HTR-8/SVneo (cell line): ENCODE measurements around the gene ZFP36L1.

Source experiments
- DNase-seq: peaks from one replicate; pipeline ENCODE4 v3.0.0; 2011; ENCODE audit warnings: low spot score, mixed read lengths; ENCODE audit not compliant: insufficient read length
- FAIRE-seq: peaks from 2 replicates; lab custom pipeline; 2011; peaks lifted over from hg19 to GRCh38; lab: Jason Lieb, UNC

The ZFP36L1 gene

DNA sequence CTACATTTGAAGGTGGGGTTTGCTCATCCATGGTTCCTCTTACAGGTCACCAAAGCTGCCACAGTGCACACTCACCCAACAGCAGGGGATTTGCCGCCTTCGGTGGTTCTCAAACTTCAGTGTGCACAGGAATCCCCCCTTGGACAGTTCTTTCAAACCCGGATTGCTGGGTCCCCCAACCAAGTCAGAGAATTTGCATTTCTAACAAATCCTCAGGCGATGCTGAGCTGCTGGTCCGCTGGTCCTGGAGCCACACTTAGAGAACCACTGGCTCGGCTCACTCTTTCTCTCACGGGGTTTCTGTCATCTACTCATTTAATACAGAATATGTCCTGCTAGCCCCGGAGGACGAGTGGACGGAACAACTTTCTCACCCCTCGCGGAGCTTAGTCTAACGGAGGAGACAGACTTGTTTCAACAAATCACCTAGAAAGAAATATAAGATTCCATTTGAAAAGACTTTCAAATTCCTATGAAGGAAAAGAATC is 24.1 kb upstream of the ZFP36L1 start:
- DNase-seq (no peak), FAIRE-seq (no peak)

DNA sequence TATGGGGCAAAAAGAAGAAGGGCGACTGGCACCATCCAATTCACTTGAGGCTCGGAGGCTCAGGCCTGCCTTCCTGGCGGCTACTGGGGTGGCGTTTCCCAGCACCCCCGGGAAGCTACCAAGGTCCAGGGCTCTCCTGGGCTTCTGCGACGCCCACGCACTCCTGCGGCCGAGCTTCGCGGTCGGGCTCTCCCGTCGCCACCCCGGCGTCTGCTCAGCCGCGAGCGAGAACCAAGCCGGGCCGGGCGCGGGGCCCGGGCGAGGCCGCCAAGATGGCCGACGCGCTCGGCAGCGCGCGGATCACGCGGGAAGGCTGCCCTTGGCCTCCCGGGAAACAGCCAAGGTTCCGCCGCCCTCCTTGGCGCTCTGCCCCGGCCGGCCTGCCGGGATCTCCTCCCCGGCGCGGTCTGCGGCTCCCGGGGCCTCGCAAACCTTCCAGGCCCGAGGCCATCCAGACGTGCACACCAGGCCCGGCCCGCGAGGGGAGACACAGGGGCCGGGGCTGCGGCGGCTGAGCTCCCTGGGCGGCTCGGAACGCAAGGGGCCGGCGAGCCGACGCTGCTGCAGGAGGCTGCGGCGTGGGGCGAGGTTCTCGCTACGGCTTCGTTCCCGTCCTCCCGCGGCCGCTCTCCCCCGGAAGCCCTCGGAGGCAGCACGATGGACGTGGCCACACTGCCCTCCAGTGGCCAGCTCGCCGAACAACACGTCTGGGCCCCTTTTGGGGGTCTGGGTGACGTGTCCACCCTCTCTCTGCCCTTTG is 23.5 kb upstream of the ZFP36L1 start:
- DNase-seq (peak; percentile 99), FAIRE-seq (peak; percentile 100)

DNA sequence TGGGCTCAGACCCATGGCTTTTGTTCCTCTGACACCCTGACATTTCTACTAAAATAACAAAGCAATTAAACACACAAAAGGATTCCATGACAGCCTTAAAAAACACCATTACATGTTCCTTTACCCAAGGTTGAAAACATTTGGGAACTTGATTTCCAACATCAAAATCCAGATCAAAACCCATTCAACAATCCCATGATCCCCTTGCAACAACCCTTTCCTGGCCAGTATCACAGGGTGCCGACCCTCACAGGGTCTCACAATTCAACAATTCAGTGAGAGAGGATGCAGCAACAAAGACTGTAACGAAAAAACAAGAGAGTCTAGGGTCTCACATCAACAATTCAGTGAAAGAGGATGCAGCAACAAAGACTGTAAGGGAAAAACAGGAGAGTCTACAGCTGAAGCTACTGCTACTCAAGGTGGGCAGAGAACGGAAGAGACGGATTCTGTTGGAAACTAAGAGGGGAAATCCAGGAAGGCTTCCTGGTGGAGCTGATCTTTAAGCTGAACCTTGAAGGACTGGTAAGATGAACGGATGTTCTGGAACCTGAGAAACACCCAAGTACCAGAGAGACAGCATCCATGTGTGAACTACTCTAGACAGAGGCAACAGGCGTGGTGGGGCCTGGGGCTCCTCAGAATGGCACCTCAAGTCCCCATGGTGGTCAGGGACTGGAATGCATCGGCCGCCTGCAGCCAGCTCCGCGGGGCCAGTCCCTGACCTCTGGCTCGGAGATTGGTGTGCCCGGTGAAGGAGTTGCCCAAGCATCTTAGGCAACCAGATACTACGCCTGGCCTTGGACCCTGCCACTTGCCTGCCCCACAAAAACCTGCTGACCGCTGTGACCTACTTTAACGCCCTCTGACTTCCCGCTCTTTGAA is 22.7 kb upstream of the ZFP36L1 start:
- FAIRE-seq (peak; percentile 4), DNase-seq (no peak)

DNA sequence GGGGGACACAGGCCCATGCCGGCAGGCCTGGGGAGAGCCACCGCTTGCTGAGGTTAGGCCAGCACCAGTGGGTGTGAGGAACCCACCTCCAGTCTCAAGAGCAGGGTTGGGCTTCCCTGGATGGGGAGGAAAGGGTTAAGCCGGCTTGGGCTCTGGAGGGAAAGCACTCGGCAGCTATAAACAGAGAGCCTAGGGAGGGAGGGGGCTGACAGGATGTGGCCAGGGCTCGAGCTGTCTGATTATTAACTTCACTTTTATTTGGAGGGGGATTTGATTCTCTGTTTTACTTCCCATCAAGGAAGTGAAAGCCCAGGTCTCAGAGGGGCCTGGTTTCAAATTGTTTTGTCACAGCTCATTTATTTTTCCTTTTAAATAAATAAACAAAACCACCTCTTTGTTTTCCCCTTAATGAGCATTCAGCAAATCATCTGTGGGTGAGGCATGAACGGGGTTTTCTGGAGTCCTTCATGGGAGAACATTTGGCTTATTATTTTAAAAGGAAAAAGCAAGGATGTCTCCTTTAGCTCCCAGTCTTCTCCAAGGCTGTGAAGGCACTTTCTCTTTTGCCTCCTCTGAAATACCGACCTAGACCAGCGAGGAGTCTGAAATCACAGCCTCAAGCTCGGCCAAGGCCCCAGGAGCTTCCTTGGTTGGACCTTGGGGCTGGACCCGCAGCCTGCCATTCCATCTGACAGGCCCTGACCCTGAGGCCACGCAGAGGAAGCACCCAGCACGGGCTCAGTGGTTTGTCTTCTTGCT is 21.9 kb upstream of the ZFP36L1 start:
- FAIRE-seq (peak; percentile 90), DNase-seq (no peak)

DNA sequence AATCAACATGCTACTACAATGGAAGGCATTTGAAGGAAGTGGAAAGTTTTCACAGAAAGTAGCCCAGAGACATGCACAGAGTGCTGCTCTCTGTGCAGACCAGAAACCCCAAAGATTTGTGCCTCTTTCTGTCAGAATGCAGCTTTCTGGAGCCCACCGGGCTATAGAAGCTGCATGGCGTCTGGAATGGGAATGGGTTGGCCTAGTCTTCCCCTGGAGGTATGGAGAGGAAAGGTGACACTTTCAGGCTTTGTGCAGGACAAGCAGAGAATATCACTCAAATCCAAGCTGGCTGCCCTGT is 21.3 kb upstream of the ZFP36L1 start:
- no peak for FAIRE-seq
- no peak for DNase-seq

DNA sequence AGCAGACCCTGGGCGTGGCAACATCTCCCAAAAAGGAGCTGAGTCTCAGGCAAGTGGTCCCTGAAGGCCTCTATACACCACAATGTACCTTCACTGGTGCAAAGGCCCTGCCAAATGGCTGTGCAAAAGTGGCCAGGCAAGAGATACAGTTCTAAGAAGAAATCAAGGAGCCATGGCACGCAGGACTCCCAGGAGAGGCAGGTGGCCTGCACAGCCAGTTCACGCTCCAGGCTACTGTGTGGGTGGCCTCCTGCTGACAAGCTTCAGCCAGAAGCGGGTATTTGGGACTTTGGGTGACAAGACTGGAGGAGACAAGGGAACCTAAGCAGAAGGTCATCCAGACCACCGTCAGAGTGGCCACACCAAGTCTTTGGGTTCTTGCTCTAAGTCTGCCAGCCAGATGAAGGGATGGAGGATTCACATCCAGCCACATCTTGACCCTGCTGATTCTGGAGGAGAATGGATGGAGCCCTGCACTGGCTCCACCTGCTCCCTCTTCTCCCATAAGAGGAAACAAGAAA is 20.5 kb upstream of the ZFP36L1 start:
- peak; percentile 44 for FAIRE-seq

DNA sequence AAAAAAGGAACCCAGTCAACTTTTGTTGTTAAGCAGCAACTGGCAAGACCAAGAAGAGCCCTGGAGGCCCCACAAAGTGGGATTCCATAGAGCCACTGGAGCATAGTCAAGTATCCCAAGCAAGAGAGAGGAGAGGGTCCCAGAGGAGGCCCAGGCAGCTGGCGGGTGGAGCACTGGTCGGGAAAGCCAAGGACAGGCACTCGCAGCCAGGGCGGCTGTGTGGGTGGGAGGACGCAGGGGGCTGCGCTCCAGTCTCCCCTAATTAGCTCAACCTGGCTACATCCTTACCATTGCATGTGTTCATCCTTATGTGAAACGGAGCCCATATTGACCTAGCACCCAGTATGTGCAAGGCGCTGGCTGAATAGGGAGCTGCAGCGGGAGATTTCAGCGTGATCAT is 18.3 kb upstream of the ZFP36L1 start:
- FAIRE-seq (peak; percentile 48), DNase-seq (no peak)

More for the DNA sequence above, 20.5 kb upstream of the ZFP36L1 start:
- no peak for DNase-seq

DNA sequence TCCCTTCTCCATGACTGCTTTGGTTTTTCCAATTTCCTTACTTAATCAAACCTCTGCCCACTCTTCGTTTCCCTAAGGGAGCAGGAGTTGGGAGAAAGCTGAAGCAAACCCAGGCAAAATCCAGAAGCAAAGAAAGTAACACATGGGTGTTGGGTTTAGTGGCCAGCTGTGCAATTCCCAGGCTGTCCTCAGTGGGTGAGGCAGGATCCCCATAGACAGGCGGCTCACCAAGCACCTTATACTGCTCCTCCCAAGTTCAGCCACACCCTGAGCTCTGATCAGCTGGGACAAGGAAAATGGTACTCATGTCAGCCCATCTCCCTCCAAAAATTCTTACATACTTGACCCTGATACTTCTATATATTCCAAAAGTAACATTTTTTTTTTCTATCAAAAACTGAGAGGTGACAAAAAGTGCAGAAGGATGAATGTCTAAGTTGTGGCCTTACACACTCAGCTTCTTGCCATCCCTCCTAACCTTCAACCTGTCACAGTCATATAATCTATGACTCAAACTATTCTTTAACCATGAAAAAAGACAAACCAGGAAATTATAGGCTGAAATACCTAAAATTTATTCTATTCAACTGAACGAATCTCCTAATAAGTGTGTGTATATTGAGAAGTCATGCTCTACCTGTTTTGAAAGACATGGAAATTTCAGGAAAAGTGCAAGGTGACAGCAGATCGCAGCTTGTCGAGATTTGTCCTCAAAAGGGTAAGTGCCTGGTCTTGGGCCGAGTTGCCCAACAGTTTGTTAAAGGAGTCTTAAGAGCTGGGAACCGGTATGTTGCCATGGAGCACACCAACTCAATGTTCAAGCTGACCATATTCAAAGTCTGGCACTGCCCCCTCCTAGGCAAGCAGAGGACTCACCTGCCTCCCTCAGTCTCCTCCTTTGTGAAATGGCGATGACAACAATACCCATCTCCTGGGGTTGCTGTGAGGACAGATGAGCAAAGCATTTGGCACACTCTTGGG is 17.6 kb upstream of the ZFP36L1 start:
- peak; percentile 72 for FAIRE-seq

DNA sequence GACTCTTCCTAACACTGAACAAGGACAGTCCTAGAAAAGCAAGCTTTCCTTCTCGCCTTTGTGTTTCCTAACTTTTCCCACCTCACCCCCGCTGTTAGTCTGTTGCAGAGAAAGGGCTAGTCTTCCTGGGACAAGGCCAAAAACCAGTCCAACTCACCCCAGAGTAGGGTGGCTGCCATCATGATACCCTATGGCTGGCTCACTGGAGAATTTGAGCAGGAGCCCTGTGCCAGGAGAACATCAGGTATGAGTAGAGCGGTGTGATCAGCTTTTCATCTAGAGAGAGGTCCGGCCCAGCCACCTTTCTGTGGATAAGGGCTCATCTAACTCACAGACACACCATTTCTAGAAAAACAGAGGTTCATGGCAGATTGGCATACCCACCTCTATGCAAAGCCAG is 16.7 kb upstream of the ZFP36L1 start:
- FAIRE-seq (peak; percentile 80), DNase-seq (no peak)

More for the DNA sequence above, 17.6 kb upstream of the ZFP36L1 start:
- no peak for DNase-seq

DNA sequence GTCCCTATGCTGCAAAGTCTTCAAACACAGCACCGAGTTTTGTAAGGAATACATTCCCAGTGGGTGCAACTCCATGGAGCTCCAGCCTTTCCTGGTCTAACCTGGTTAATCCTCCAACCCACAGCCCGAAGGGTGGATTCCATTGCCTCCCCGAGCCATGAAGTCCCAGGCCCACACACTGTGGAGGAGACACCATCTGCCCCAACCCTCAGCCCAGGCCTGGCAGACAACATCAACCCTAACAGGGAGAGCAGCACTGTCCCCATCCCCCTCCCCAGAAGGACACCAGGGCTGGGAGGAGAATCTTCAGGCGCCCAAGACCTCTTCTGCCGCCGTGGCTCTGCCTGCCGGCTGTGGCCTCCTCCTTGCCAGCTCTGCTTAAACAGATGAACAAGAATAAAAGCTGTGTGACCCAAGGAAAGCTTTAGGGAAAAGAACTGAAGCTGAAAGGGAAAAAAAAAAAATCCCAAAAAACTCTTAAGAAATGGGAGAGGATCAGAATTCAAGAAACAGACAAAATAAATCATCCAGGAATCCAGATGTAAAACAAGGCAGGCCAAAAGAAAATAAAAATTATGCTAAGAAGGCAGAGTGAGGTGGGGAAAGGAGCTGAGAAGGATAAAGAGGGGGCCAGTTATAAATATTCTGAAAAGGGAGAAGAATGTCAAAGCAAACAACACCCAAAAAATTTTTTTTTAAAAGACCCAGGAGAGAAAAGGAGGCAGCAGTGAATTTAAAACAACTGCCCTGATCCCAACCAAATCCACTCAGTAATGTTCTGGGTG is 16.0 kb upstream of the ZFP36L1 start:
- FAIRE-seq (peak; percentile 90), DNase-seq (no peak)

DNA sequence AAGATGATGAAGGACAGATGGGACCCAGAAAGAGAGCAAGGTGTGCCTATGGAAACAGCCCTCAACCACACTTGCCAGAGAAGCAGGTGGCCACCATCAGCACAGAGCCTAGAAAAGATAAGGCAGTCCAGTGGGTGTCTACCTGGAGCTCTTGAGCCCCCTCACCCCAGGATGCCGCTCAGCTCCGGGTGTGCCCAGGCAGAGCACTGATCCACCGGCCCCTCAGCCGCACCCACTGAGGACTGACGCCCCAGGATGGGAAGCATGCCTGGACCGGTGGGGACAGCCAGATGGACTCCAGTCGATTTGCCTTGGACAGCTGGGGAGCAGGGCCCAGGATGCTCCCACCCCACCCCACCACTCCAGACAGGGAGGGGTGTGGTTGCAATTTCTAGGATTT is 15.1 kb upstream of the ZFP36L1 start:
- FAIRE-seq (no peak), DNase-seq (no peak)

DNA sequence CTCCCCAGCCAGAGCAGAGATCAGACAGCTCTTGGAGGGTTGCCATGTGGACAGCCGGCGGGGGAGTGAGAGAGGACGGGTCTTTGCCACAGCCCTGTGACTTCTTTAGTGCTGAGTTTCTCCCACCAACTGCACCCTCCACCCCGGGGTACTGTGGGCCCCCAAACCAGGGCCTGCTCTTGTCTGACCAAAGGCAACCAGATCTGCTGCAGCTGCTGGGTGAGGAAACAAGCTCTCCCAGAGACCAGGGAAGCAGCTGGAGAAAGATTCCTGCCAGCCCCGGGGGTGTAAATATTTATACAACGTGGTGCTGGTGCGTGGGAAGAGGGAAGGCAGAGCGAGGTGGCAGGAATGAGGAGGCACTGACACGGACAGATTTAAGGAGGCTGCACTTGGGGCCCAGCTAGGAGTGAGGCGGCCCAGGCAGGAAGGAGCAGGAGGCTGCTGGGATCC is 14.3 kb upstream of the ZFP36L1 start:
- FAIRE-seq, result peak; percentile 97
- DNase-seq, result no peak

DNA sequence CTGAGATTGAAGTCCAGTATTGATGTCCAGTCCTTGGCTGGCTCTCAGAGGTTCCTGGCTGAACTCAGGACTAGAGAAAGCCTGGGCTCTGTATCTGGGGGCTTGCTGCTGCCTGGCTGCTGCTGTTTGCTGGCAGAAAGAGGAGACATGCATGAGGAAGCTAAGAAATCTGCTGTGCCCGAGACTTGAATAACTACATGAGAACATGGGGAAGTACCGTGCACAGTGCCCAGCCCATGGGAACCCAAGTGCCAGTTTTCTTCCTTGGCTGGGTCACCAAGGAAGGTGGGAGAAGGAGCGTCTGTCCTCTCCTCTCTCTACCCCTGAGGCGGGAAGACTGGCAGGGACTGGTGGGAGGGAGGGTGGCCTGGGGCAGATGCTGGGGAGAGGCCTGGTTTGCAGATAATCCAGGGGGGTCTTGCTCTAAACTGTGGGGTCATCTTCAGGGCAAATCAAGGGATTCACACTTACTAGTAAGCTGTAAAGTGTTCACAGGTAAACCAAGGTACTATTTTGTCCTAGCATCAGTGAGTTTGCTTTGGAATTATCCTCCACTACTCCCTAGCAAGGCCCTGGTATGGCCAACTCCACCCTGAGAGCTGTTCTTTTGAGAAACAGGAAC is 13.8 kb upstream of the ZFP36L1 start:
- FAIRE-seq, result no peak
- no peak for DNase-seq

DNA sequence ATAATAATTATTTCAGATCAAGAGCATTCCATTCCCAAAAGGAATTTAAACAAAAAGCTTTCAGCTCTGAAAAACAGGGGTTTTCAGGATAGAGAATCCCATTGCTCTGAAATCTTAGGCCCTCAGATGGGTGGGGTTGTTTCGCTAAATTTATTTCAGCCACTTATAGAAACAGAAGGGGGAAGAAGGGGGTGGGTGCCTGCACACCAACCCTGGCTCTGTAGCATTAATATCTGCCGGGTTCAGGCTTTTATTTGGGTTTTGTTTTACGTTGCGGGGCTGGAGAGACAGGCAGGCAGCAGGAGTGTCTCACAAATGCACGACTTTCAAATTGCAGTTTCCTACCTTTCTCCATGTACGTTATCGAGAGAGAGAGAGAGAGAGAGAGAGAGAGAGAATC is 12.5 kb upstream of the ZFP36L1 start:
- FAIRE-seq, result no peak
- DNase-seq, result no peak

DNA sequence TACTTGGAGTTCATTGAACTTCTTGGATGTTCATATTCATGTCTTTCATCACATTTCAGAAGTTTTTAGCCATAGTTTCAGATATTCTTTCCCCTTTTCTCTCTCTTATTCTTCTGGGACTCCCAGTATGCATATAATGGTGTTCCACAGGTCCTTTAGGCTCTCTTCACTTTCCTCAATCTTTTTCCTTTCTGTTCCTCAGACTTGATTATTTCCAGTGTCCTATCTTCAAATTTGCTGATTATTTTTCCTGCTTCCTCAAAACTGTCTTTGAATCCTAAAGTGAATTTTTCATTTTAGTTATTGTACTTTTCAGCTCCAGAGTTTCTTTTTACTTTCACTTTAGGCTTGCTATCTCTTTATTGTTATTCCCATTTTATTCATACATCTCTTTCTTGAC is 8.8 kb upstream of the ZFP36L1 start:
- no peak for DNase-seq
- no peak for FAIRE-seq

DNA sequence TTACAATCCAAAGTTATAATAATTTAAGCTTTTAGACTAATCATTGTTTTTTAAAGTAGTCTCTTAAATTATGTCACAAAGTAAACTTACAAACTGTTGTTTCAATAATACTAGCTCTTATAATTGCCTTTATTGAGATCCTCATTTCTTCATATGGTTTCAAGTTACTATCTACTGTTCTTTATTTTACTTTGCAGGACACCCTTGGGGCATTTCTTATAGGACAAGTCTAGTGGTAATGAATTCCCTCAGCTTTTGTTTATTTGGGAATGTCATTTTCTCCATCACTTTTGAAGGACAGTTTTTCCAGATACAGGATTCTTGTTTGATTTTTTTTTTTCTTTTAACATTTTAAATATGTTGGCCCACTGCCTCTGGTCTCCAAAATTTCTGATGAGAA is 8.1 kb upstream of the ZFP36L1 start:
- FAIRE-seq (no peak), DNase-seq (no peak)

DNA sequence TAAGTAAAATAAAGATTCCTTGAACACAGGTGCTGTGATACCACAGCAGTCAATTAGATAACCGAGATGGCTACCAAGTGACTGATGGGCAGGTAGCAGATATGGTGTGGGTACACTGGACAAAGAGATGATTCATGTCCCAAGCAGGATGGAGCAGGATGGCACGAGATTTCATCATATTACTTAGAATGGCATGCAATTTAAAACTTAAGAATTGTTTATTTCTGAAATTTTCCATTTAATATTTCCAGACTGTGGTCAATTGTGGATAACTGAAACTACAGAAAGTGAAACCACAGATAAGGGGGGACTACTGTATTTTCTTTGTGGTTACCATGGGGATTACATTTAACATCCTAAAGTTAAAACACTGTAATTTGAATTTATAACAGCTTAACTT is 7.5 kb upstream of the ZFP36L1 start:
- DNase-seq, result no peak
- FAIRE-seq, result peak; percentile 78

DNA sequence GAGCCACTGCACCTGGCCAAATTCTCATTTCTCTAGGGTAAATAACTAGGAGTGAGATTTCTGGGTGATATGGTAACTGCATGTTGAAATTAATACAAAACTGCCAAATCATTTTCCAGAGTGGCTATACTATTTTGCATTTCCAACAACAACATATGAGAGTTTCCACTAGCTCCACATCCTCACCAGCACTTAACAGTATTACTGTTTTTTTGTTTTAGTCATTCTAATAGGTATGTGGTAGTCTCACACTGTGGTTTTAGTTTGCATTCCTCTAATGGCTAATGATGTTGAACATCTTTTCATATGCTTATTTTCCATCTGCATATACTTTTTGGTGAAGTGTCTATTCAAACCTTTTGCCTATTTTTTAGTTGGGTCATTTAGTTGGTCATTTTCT is 5.8 kb upstream of the ZFP36L1 start:
- FAIRE-seq (no peak), DNase-seq (no peak)
